KMS-11 (cell line): ENCODE measurements around the gene FNBP1.

Experiments used
- H2AFZ ChIP-seq: fragments of 200-600 bp; sonication (generic); 2 replicates; pipeline ENCODE4 v1.6.1; 2016; ENCODE audit warnings: antibody characterized with exemption, mixed run types, low read depth
- H3K27ac ChIP-seq: fragments of 200-600 bp; sonication (generic); 2 replicates; pipeline ENCODE4 v1.6.1; 2016; ENCODE audit warnings: mild to moderate bottlenecking, mixed run types
- H3K27me3 ChIP-seq: fragments of 200-600 bp; sonication (generic); 2 replicates; pipeline ENCODE4 v1.6.1; 2017; ENCODE audit warnings: mild to moderate bottlenecking, low read depth, mixed run types, moderate library complexity; ENCODE audit not compliant: insufficient read depth
- H3K36me3 ChIP-seq: fragments of 200-600 bp; sonication (generic); 2 replicates; pipeline ENCODE4 v1.6.1; 2017; ENCODE audit warnings: mild to moderate bottlenecking, mixed run types; ENCODE audit not compliant: insufficient read depth
- H3K4me1 ChIP-seq: fragments of 200-600 bp; sonication (generic); 2 replicates; pipeline ENCODE4 v1.6.1; 2016; ENCODE audit warnings: mild to moderate bottlenecking, low read depth, mixed run types; ENCODE audit not compliant: poor library complexity, severe bottlenecking
- H3K4me2 ChIP-seq: fragments of 200-600 bp; sonication (generic); 2 replicates; pipeline ENCODE4 v1.7.0; 2016; ENCODE audit warnings: mild to moderate bottlenecking, mixed run types
- H3K4me3 ChIP-seq: fragments of 200-600 bp; sonication (generic); IDR thresholded peaks from 2 replicates; pipeline ENCODE4 v1.6.1; 2017; ENCODE audit warnings: low read depth, low read length, mixed read lengths; ENCODE audit not compliant: insufficient read depth
- H3K79me2 ChIP-seq: fragments of 200-600 bp; sonication (generic); 2 replicates; pipeline ENCODE4 v1.6.1; 2016; ENCODE audit warnings: low read depth, mixed run types; ENCODE audit not compliant: insufficient read depth
- H3K9ac ChIP-seq: fragments of 200-600 bp; sonication (generic); 2 replicates; pipeline ENCODE4 v1.6.1; 2016; ENCODE audit warnings: mild to moderate bottlenecking, mixed run types
- H4K20me1 ChIP-seq: fragments of 200-600 bp; sonication (generic); 2 replicates; pipeline ENCODE4 v1.6.1; 2016; ENCODE audit warnings: mild to moderate bottlenecking, mixed run types; ENCODE audit not compliant: insufficient read depth
- TF ChIP-seq, protein P1 (sequence below): fragments of 200-600 bp; sonication (generic); conservative IDR thresholded peaks from 2 replicates; pipeline ENCODE4 v1.6.1; 2017; ENCODE audit warnings: low read depth, mild to moderate bottlenecking, antibody characterized with exemption, low read length, moderate library complexity, mixed read lengths

FNBP1 gene

GRCh38 chr9:129916707-129917106, 126.3 kb downstream of the FNBP1 start:
- TF ChIP-seq, protein P1, sequence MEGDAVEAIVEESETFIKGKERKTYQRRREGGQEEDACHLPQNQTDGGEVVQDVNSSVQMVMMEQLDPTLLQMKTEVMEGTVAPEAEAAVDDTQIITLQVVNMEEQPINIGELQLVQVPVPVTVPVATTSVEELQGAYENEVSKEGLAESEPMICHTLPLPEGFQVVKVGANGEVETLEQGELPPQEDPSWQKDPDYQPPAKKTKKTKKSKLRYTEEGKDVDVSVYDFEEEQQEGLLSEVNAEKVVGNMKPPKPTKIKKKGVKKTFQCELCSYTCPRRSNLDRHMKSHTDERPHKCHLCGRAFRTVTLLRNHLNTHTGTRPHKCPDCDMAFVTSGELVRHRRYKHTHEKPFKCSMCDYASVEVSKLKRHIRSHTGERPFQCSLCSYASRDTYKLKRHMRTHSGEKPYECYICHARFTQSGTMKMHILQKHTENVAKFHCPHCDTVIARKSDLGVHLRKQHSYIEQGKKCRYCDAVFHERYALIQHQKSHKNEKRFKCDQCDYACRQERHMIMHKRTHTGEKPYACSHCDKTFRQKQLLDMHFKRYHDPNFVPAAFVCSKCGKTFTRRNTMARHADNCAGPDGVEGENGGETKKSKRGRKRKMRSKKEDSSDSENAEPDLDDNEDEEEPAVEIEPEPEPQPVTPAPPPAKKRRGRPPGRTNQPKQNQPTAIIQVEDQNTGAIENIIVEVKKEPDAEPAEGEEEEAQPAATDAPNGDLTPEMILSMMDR, result no peak
- Histone ChIP-seq H3K27me3 (no peaks in the 10 kb centered on the region), H3K36me3 (no peaks in the 10 kb centered on the region), H3K27ac (no peak overlapping the region), H3K79me2 (no peaks in the 10 kb centered on the region), H2AFZ (no peak overlapping the region), H3K9ac (no peak overlapping the region), H3K4me1 (peaks cover 4% of the 10 kb centered on the region), H4K20me1 (no peaks in the 10 kb centered on the region), H3K4me2 (no peak overlapping the region), H3K4me3 (no peak overlapping the region)

DNA sequence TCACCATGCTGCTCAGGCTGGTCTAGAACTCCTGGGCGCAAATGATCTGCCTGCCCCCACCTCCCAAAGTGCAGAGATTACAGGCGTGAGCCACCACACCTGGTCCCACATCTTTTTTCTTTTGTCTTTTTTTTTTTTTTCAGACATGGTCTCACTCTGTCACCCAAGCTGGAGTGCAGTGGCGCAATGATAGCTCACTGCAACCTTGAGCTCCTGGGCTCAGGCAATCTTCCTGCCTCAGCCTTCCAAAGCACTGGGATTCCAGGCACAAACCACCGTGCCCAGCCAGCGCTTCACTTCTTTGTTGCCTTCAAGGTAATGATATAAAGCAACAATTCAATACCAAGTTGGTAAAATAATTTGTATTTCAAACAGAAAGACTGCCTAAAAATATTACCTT, 128.9 kb downstream of the FNBP1 start:
- Histone ChIP-seq H3K27me3 (no peaks in the 10 kb centered on the region), H4K20me1 (no peaks in the 10 kb centered on the region), H3K4me2 (no peak overlapping the region), H2AFZ (no peak overlapping the region), H3K36me3 (no peaks in the 10 kb centered on the region), H3K9ac (no peak overlapping the region), H3K79me2 (no peaks in the 10 kb centered on the region), H3K4me3 (no peak overlapping the region), H3K27ac (no peak overlapping the region), H3K4me1 (peaks cover 30% of the 10 kb centered on the region)
- TF ChIP-seq, protein P1, result no peak

DNA sequence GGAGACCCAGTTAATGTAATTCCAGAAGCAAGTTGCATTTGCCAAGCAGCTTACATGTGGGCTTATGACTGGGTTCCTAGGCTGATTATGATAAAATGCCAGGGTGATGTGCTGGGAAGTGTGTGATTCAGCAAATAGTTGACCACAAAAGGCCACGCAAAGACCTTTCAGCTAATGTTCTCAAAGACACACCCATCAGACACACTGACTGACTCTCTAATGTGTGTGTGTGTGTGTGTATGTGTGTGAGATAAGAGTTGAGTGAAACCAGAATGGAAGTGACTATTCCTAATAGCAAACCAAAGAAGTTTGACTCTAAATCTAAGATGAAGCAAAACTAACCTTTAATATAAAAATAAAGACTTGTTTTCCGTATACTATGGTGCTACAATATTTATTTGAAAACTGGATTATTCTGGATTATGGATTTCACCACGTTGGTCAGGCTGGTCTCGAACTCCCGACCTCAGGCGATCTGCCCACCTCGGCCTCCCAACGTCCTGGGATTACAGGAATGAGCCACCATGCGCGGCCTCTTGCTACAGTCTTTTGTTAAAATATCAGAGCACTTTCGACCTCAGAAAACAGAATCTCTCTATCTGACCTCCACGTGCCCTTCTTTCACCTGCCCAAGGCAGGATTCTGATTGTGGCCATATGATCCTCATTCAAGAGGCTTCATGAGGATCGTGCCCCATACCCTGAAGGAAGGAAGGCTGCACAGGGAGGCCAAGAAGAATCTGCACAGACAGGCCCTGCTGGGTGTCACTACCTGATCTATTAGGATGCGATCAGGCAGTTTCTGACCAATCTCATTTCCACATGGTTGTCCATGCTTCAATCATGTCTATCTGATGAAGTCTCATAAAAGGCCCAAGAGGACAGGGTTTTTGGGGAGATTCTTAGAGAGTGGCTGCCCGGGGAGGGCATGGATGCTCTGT, 132.1 kb downstream of the FNBP1 start:
- Histone ChIP-seq H3K27ac (peak overlapping the region; percentile 85; the same call in 1 of the 2 replicates), H2AFZ (no peak overlapping the region), H3K4me2 (peak overlapping the region; percentile 93), H3K36me3 (peaks cover 2% of the 10 kb centered on the region; the same call in 1 of the 2 replicates), H4K20me1 (no peaks in the 10 kb centered on the region), H3K79me2 (no peaks in the 10 kb centered on the region), H3K9ac (no peak overlapping the region), H3K4me1 (peaks cover 60% of the 10 kb centered on the region), H3K4me3 (no peak overlapping the region), H3K27me3 (no peaks in the 10 kb centered on the region)
- TF ChIP-seq, protein P1, result no peak

GRCh38 chr9:129909851-129910250, 133.1 kb downstream of the FNBP1 start:
- Histone ChIP-seq H3K36me3 (peaks cover 4% of the 10 kb centered on the region; the same call in 1 of the 2 replicates), H3K4me3 (no peak overlapping the region), H3K4me2 (peak overlapping the region; percentile 93; the same call in 1 of the 2 replicates), H4K20me1 (no peaks in the 10 kb centered on the region), H3K79me2 (no peaks in the 10 kb centered on the region), H2AFZ (no peak overlapping the region), H3K9ac (no peak overlapping the region; the same call in 1 of the 2 replicates), H3K27me3 (no peaks in the 10 kb centered on the region), H3K4me1 (peaks cover 63% of the 10 kb centered on the region), H3K27ac (peak overlapping the region; percentile 85)
- TF ChIP-seq, protein P1, result no peak
